ENCODE measurements around the gene ETDC.

GRCh38 chrX:135304741-135305140 lies 4.5 kb upstream of the ETDC start:
- TF ChIP-seq CTCF (IDR thresholded peaks at IDR 0.05; ENCODE audit: low read length): no peak
- no peak for TF ChIP-seq EZH2 (optimal IDR thresholded peaks at IDR 0.05; ENCODE audit: low read depth, low read length)
